Measurements from ENCODE around the gene RABL6. TPM values are rescaled to one million over a fixed set of nuclear protein-coding genes. Genes with fewer than 3 reads are reported as not detected.
"Not testable (repeated sequence)": the region's sequence is repeated elsewhere in the genome, so short reads cannot be mapped to it uniquely, and the experiment has no call there.

The RABL6 gene
- total RNA-seq (2012; rRNA removed): 42.3 and 42.8 TPM in 2 replicates

GRCh38 chr9:136807281-136808074, at the start of gene RABL6:
Gene RABL6 (plus strand): TSS chr9:136807948. CDS start chr9:136808197, 249 bp downstream.
- Histone ChIP-seq H3K4me2 (ENCODE audit: low read length) (peak within 1 kb of the TSS; percentile 100), H3K36me3 (ENCODE audit: insufficient read depth, low read length) (peaks cover 6% of the 10 kb centered on the region), H3K9me3 (replicated peaks; ENCODE audit: low read length) (no peaks in the 10 kb centered on the region), H3K4me1 (ENCODE audit: control insufficient read depth, insufficient read depth, low read length) (peaks cover 21% of the 10 kb centered on the region), H3K4me3 (ENCODE audit: low read length) (peak within 1 kb of the TSS; percentile 87), H3K27me3 (ENCODE audit: control insufficient read depth, insufficient read depth, low read length) (peaks cover 1% of the 10 kb centered on the region), H3K9ac (ENCODE audit: low read depth, low read length) (peak within 1 kb of the TSS; percentile 93)

DNA sequence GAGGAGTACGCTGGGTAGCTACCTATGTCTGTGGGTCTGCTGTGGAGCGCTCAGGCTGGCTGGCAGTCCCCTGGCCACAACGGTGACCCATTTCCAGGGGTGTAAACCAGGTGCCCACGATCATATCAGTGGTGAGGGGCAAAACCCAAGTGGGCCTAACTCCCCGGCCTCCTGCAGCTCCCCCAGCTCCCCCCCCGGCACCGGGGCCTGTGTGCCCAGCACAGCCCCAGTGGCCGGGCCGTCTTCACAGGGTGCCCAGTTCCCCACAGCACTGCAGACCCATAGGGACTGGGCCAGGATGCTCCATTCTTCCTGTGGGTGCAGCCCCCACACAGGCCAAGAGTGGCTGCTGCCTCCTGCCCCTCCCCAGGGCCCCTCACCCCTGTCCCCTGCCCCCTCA, 48.7 kb upstream of the RABL6 start:
- Histone ChIP-seq H3K9ac (ENCODE audit: low read depth, low read length) (no peak overlapping the region), H3K4me2 (ENCODE audit: low read length) (no peak overlapping the region), H3K4me1 (ENCODE audit: control insufficient read depth, insufficient read depth, low read length) (peaks cover 14% of the 10 kb centered on the region), H3K9me3 (replicated peaks; ENCODE audit: low read length) (peaks cover 8% of the 10 kb centered on the region), H3K27me3 (ENCODE audit: control insufficient read depth, insufficient read depth, low read length) (peaks cover 15% of the 10 kb centered on the region), H3K36me3 (ENCODE audit: insufficient read depth, low read length) (no peaks in the 10 kb centered on the region), H3K4me3 (ENCODE audit: low read length) (no peak overlapping the region)

- Histone ChIP-seq H3K9me3 (replicated peaks; ENCODE audit: low read length) (peaks cover 8% of the 10 kb centered on the region), H3K4me2 (ENCODE audit: low read length) (no peak overlapping the region), H3K4me1 (ENCODE audit: control insufficient read depth, insufficient read depth, low read length) (peaks cover 14% of the 10 kb centered on the region), H3K36me3 (ENCODE audit: insufficient read depth, low read length) (no peaks in the 10 kb centered on the region), H3K4me3 (ENCODE audit: low read length) (no peak overlapping the region), H3K9ac (ENCODE audit: low read depth, low read length) (no peak overlapping the region), H3K27me3 (ENCODE audit: control insufficient read depth, insufficient read depth, low read length) (peaks cover 22% of the 10 kb centered on the region)
Measured at GRCh38 chr9:136759436-136760325, 48.1 kb upstream of the RABL6 start.

DNA sequence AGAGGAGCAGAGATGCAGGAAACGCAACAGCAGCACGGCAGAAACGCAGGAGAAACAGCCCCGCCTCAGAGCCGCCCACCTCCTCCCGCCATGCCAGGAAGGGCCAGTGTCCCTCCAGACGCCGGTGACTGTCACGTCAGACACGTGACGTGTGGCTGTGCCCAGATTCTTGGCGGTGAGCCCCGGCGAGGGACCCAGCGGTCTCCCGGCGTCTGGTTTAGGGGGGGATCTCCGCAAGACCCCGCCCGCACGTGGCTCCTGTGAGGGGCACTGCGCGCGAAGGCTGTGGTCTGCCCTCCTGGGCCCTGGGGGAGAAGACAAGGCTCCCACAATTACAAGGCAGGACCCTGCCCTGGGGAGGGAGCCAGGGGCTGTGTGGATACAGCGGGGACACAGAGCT, 47.3 kb upstream of the RABL6 start:
- H3K4me2 ChIP-seq (ENCODE audit: low read length): no peak overlapping the region
- H3K36me3 ChIP-seq (ENCODE audit: insufficient read depth, low read length): no peaks in the 10 kb centered on the region
- peaks cover 22% of the 10 kb centered on the region for H3K27me3 ChIP-seq (ENCODE audit: control insufficient read depth, insufficient read depth, low read length)
- peaks cover 8% of the 10 kb centered on the region for H3K9me3 ChIP-seq (replicated peaks; ENCODE audit: low read length)
- H3K4me3 ChIP-seq (ENCODE audit: low read length): no peak overlapping the region
- peaks cover 14% of the 10 kb centered on the region for H3K4me1 ChIP-seq (ENCODE audit: control insufficient read depth, insufficient read depth, low read length)
- H3K9ac ChIP-seq (ENCODE audit: low read depth, low read length): no peak overlapping the region

DNA sequence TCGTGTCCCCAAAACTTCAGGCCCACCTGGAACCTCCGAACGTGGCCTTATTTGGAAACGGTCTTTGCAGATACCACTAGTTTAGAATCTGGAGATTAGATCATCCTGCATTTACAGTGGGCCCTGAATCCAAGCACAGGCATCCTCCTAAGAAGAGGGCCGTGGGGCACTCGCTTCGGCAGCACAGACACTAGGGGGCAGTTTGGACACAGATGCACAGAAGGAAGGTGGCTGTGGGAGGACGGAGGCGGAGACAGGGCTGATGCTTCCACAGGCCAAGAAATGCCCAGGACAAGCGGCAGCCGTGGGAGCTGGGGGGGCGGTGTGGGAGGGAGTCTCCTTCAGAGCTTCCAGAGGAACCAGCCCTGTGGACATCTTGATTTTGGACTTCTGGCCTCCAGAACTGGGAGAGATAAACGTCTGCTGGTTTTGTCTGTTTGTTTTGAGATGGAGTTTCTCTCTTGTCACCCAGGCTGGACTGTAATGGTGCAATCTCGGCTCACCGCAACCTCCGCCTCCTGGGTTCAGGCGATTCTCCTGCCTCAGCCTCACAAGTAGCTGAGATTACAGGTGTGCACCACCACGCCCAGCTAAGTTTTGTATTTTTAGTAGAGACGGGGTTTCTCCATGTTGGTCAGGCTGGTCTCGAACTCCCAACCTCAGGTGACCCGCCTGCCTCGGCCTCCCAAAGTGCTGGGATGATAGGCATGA, 46.8 kb upstream of the RABL6 start:
- not testable (repeated sequence) for H3K4me3 ChIP-seq (ENCODE audit: low read length); H3K9me3 ChIP-seq (replicated peaks; ENCODE audit: low read length); H3K9ac ChIP-seq (ENCODE audit: low read depth, low read length); H3K36me3 ChIP-seq (ENCODE audit: insufficient read depth, low read length)
- peak overlapping the region; percentile 55 for H3K4me2 ChIP-seq (ENCODE audit: low read length)
- peaks cover 14% of the 10 kb centered on the region for H3K4me1 ChIP-seq (ENCODE audit: control insufficient read depth, insufficient read depth, low read length)
- peaks cover 22% of the 10 kb centered on the region for H3K27me3 ChIP-seq (ENCODE audit: control insufficient read depth, insufficient read depth, low read length)

DNA sequence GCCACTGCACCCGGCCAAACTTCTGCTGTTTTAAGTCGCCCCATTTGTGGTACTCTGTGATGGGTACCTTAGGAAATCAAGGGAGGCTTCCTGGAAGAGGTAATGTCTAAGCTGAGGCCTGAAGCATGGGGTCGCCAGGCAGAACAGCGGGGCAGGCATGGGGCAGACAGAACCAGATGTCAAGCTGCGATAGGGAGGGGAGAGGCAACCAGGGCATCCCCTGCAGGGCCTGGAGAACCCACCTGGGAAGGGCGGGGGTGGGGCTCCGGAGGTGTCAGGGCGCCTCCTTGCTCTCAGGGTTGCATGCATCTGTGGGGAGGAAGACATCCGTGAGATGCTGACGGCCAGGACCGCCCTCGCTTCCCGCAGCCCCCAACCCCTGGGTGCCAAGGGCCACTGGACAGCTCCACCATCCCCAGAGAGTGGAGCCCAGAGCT, 46.2 kb upstream of the RABL6 start:
- Histone ChIP-seq H3K36me3 (ENCODE audit: insufficient read depth, low read length) (no peaks in the 10 kb centered on the region), H3K9ac (ENCODE audit: low read depth, low read length) (no peak overlapping the region), H3K4me3 (ENCODE audit: low read length) (no peak overlapping the region), H3K4me2 (ENCODE audit: low read length) (no peak overlapping the region), H3K27me3 (ENCODE audit: control insufficient read depth, insufficient read depth, low read length) (peaks cover 22% of the 10 kb centered on the region), H3K4me1 (ENCODE audit: control insufficient read depth, insufficient read depth, low read length) (peaks cover 14% of the 10 kb centered on the region), H3K9me3 (replicated peaks; ENCODE audit: low read length) (no peaks in the 10 kb centered on the region)

- H3K9me3 ChIP-seq (replicated peaks; ENCODE audit: low read length): no peaks in the 10 kb centered on the region
- peaks cover 22% of the 10 kb centered on the region for H3K27me3 ChIP-seq (ENCODE audit: control insufficient read depth, insufficient read depth, low read length)
- no peak overlapping the region for H3K4me2 ChIP-seq (ENCODE audit: low read length)
- no peaks in the 10 kb centered on the region for H3K36me3 ChIP-seq (ENCODE audit: insufficient read depth, low read length)
- H3K9ac ChIP-seq (ENCODE audit: low read depth, low read length): no peak overlapping the region
- peaks cover 13% of the 10 kb centered on the region for H3K4me1 ChIP-seq (ENCODE audit: control insufficient read depth, insufficient read depth, low read length)
- H3K4me3 ChIP-seq (ENCODE audit: low read length): no peak overlapping the region
Measured at GRCh38 chr9:136762221-136762691, 45.5 kb upstream of the RABL6 start.

DNA sequence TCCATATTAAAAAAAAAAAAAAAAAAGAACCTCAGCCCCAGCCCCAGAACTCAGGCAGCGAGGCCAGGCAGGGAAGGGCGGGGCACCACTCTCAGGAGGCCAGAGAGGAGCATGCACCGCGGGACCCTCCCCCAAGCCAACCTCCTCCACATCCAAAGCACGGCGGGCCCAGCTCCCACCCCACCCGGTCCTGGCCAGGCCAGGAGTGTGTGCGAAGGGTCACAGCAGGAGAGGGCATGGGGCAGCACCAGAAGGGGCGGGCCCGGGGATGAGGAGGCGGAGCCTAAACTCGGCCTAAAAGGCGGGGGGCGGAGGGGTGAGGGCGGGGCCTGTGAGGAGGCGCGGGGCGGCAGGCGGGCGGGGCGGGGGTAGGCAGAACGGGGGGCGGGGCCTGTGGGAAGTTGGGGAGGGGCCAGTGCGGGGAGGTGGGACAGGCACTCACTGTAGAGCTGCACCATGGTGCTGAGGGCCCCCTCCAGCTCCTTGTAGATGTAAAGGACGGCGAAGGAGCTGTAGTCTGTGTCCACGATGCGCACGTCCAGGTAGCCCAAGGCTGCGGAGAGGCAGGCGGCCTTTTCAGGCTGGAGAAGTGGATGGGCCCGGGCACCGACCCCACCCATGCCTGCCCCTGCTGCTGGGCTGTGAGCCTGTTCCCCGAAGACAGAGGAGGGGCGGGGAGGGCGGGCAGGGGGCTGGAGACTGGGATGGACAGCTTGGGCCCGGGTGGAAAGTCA, 44.7 kb upstream of the RABL6 start:
- Histone ChIP-seq H3K36me3 (ENCODE audit: insufficient read depth, low read length) (no peaks in the 10 kb centered on the region), H3K9me3 (replicated peaks; ENCODE audit: low read length) (no peaks in the 10 kb centered on the region), H3K4me2 (ENCODE audit: low read length) (no peak overlapping the region), H3K4me3 (ENCODE audit: low read length) (no peak overlapping the region), H3K4me1 (ENCODE audit: control insufficient read depth, insufficient read depth, low read length) (peaks cover 5% of the 10 kb centered on the region), H3K9ac (ENCODE audit: low read depth, low read length) (no peak overlapping the region), H3K27me3 (ENCODE audit: control insufficient read depth, insufficient read depth, low read length) (peaks cover 23% of the 10 kb centered on the region)

- Histone ChIP-seq H3K27me3 (ENCODE audit: control insufficient read depth, insufficient read depth, low read length) (peaks cover 22% of the 10 kb centered on the region), H3K9ac (ENCODE audit: low read depth, low read length) (no peak overlapping the region), H3K4me2 (ENCODE audit: low read length) (no peak overlapping the region), H3K36me3 (ENCODE audit: insufficient read depth, low read length) (no peaks in the 10 kb centered on the region), H3K9me3 (replicated peaks; ENCODE audit: low read length) (no peaks in the 10 kb centered on the region), H3K4me3 (ENCODE audit: low read length) (no peak overlapping the region), H3K4me1 (ENCODE audit: control insufficient read depth, insufficient read depth, low read length) (peaks cover 3% of the 10 kb centered on the region)
Measured at GRCh38 chr9:136763649-136764035, 44.1 kb upstream of the RABL6 start.

DNA sequence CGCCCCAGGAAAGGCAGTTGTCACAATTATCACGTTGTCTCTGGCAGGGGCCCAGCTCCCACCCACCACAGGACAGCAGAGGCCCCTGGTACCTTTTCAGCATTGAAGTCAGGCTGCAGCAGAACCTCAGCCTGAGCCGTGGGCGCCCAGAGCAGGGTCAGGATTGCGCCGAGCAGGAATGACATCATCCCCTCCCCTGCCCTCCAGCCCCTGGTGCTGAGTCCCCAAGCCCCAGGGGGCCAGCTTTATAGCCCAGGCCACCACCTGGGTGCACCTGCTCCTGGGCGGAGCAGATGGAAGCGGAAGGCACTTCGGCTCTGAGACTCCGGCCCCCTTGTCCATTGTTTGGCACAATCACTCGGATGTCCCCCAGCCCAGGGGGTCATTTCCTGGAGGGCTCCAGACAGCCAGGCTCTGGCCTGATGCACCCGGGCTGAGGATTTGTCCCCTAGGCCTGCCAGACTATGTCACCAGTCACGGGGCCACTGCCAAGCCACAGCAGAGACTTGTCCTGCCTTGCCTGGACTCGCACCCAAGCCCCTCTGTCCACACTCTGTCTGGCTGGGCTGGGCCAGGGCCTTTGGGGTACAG, 43.4 kb upstream of the RABL6 start, which contains the start of gene LCN15:
Gene LCN15 (minus strand): TSS at position 218 of the 591 bp plus-strand sequence. CDS start 30 bp downstream, at position 188.
- H3K4me2 ChIP-seq (ENCODE audit: low read length): no peak within 1 kb of the TSS
- no peak within 1 kb of the TSS for H3K4me3 ChIP-seq (ENCODE audit: low read length)
- peaks cover 22% of the 10 kb centered on the region for H3K27me3 ChIP-seq (ENCODE audit: control insufficient read depth, insufficient read depth, low read length)
- no peaks in the 10 kb centered on the region for H3K9me3 ChIP-seq (replicated peaks; ENCODE audit: low read length)
- peaks cover 3% of the 10 kb centered on the region for H3K4me1 ChIP-seq (ENCODE audit: control insufficient read depth, insufficient read depth, low read length)
- no peak within 1 kb of the TSS for H3K9ac ChIP-seq (ENCODE audit: low read depth, low read length)
- H3K36me3 ChIP-seq (ENCODE audit: insufficient read depth, low read length): no peaks in the 10 kb centered on the region
